ENCODE results near the gene WWOX. TPM values are rescaled to one million over a fixed set of nuclear protein-coding genes. Genes with fewer than 3 reads are reported as not detected.

The WWOX gene
- total and polyA plus RNA-seq, 2 donors (not counting 3 experiments of a cell fraction or from before 2014, with no cell fraction given), result 6.2 to 12.5 TPM

DNA sequence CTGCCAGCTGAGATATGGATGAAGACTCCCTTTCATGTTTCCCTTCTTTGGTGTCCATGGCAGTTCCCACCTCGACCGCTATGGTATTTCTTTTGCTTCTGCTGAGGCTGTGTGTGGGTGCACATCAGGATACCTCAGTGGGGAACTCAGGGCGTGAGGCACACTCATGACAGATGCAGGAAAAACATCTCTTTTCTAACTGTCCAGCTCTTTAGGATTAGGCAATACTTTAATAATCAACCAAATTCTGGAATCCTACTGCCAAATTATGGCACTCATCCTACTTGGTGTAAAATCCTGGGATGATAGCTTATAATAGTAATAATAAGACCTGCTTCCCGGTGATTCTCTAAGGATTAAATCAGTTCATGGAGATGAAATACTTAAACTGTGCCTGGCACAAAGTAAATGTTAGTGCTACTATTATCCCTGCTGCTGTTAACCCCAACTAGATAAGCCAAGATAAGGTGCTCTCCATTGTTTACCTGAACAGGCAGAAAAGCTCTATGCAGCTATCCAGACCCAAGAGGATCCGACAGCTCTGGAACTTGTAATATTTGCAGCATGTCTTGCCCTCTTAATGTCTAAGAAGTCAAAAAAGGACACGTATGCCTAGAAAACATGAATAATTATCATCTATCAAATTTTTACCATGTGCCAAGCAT is 543.3 kb downstream of the WWOX start:
- CTCF ChIA-PET, result no interaction called here
- DNase-seq (ENCODE audit: low read depth, low spot score), result no peak
- TF ChIP-seq JUN (IDR thresholded peaks at IDR 0.05; ENCODE audit: borderline replicate concordance, insufficient read depth, insufficient read length, low read depth) (no peak), MYC (IDR thresholded peaks at IDR 0.05; ENCODE audit: low read depth, low read length) (no peak), POLR2AphosphoS5 (IDR thresholded peaks at IDR 0.05; ENCODE audit: insufficient read depth, low read depth, low read length) (no peak), GATA2 (IDR thresholded peaks at IDR 0.05; ENCODE audit: insufficient read depth, insufficient read length, low read depth, low read length) (no peak), FOS (IDR thresholded peaks at IDR 0.05; ENCODE audit: borderline replicate concordance, insufficient read depth, low read length) (no peak), POLR2A (IDR thresholded peaks at IDR 0.05; ENCODE audit: low read depth, low read length) (no peak), EZH2 (IDR thresholded peaks at IDR 0.05; ENCODE audit: borderline replicate concordance, low read depth, low read length, severe bottlenecking) (no peak)
- TF ChIP-seq, protein P1, sequence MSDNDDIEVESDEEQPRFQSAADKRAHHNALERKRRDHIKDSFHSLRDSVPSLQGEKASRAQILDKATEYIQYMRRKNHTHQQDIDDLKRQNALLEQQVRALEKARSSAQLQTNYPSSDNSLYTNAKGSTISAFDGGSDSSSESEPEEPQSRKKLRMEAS (IDR thresholded peaks at IDR 0.05; ENCODE audit: insufficient read depth, insufficient read length), result no peak
- TF ChIP-seq, protein P2, sequence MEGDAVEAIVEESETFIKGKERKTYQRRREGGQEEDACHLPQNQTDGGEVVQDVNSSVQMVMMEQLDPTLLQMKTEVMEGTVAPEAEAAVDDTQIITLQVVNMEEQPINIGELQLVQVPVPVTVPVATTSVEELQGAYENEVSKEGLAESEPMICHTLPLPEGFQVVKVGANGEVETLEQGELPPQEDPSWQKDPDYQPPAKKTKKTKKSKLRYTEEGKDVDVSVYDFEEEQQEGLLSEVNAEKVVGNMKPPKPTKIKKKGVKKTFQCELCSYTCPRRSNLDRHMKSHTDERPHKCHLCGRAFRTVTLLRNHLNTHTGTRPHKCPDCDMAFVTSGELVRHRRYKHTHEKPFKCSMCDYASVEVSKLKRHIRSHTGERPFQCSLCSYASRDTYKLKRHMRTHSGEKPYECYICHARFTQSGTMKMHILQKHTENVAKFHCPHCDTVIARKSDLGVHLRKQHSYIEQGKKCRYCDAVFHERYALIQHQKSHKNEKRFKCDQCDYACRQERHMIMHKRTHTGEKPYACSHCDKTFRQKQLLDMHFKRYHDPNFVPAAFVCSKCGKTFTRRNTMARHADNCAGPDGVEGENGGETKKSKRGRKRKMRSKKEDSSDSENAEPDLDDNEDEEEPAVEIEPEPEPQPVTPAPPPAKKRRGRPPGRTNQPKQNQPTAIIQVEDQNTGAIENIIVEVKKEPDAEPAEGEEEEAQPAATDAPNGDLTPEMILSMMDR (IDR thresholded peaks at IDR 0.05; ENCODE audit: extremely low read depth in 1 of 2, insufficient read depth in 1 of 2, low read depth in 1 of 2, low read length in 2 of 2), result no peak
- H3K4me2 ChIP-seq (ENCODE audit: insufficient read depth, low read length), result no peak overlapping the region
- no peak overlapping the region for H2AFZ ChIP-seq (ENCODE audit: low read depth, low read length)
- no peak overlapping the region for H3K27ac ChIP-seq (ENCODE audit: insufficient read depth, low read depth, low read length)
- FAIRE-seq, result no peak
- dilution Hi-C loops (cut with MboI; ENCODE audit: extremely low pct_ligation_motif_present, low sequenced_read_pairs) (no loop called here), intact Hi-C loops (cut with micrococcal nuclease) (no loop called here)
- BruUV-seq (replicated peaks), result no TSS peak
- H3K9ac ChIP-seq (replicated peaks; ENCODE audit: extremely low read depth, insufficient read depth, low read length), result no peak overlapping the region
- POLR2A ChIA-PET, result no interaction called here
- H3K9me3 ChIP-seq (replicated peaks; ENCODE audit: control insufficient read depth, insufficient read depth, low read length), result peaks cover 2% of the 10 kb centered on the region
- no peaks in the 10 kb centered on the region for H3K36me3 ChIP-seq (ENCODE audit: control insufficient read depth in 2 of 2, extremely low read depth in 1 of 2, insufficient read depth in 2 of 2, low read length in 2 of 2)
- no peaks in the 10 kb centered on the region for H3K4me1 ChIP-seq (ENCODE audit: control insufficient read depth, extremely low read depth, insufficient read depth, low read length)
- no peaks in the 10 kb centered on the region for H4K20me1 ChIP-seq (replicated peaks; ENCODE audit: control insufficient read depth, extremely low read depth, insufficient read depth, low read length)
- H3K27me3 ChIP-seq (ENCODE audit: control insufficient read depth in 2 of 2, insufficient read depth in 2 of 2, low read length in 2 of 2), result no peaks in the 10 kb centered on the region
- H3K9me1 ChIP-seq (replicated peaks; ENCODE audit: control insufficient read depth, extremely low read depth, insufficient read depth, low read length), result no peaks in the 10 kb centered on the region
- no peaks in the 10 kb centered on the region for H3K79me2 ChIP-seq (ENCODE audit: control insufficient read depth, insufficient read depth, low read length)
- H3K4me3 ChIP-seq (replicated peaks in 1 of 3; ENCODE audit: insufficient read depth in 1 of 3, low read depth in 1 of 3, low read length in 3 of 3), result no peak overlapping the region
